HCT116 (cell line): ENCODE measurements around the gene SDK2. TPM values are rescaled to one million over a fixed set of nuclear protein-coding genes. Genes with fewer than 3 reads are reported as not detected.

Experiments
- ATAC-seq: fragments of 200-7000 bp; cut with Tn5 transposase; 2 replicates; pipeline ENCODE4 v1.9.1; 2020; ENCODE audit warnings: mild to moderate bottlenecking, moderate library complexity
- BruUV-seq: library from RNA; stranded (reverse); fragments of 400-500 nt; replicated peaks from 2 replicates; lab custom pipeline; 2021; lab: Mats Ljungman, UMichigan
- CTCF ChIA-PET: fragments of 300-600 bp; sonication (Branson Sonifier 250); formaldehyde crosslinking; loops from one replicate; lab custom pipeline; 2021; ENCODE audit warnings: antibody characterized with exemption; lab: Charles Lee
- POLR2A ChIA-PET: fragments of 300-600, 350-600 bp; sonication (Branson Sonifier 250); formaldehyde crosslinking; loops from one replicate; lab custom pipeline; 2021; ENCODE audit warnings: antibody characterized with exemption; lab: Charles Lee
- RAD21 ChIA-PET, 2 experiments: fragments of 300-600 bp; sonication (Branson Sonifier 250); formaldehyde crosslinking; loops; one replicate each; lab custom pipeline; 2023; ENCODE audit warnings: low total read pairs in 2 of 2; ENCODE audit not compliant: uncharacterized antibody in 2 of 2, unreplicated experiment in 2 of 2, low non-redundant PET in 1 of 2; lab: Charles Lee
- DNase-seq: peaks from one replicate; pipeline ENCODE4 v3.0.0-alpha.2; 2010; ENCODE audit warnings: low read depth, low spot score
- H2AFZ ChIP-seq: fragments of 200-600 bp; shearing (Covaris generic), sonication (generic); 2 replicates; pipeline ENCODE4 v1.6.1; 2017; ENCODE audit warnings: low read depth, mixed run types, mixed read lengths, antibody characterized with exemption, low read length; ENCODE audit not compliant: poor library complexity, severe bottlenecking
- H3K27ac ChIP-seq: 2 replicates; pipeline ENCODE4 v1.5.1; 2012; ENCODE audit warnings: low read depth, low read length
- H3K27me3 ChIP-seq: fragments of 200-600 bp; sonication (generic); 2 replicates; pipeline ENCODE4 v1.6.1; 2016; ENCODE audit warnings: mixed run types, low read length, mixed read lengths; ENCODE audit not compliant: insufficient read depth
- H3K36me3 ChIP-seq, 2 experiments: fragments of 200-500 bp in 1 of 2; fragments of 200-600 bp in 1 of 2; sonication (Bioruptor generic) in 1 of 2; sonication (generic) in 1 of 2; 2 replicates each; pipeline versions ENCODE4 v1.5.1 to v1.6.1; 2014 to 2016; ENCODE audit warnings: low read length in 2 of 2, inconsistent platforms in 1 of 2, mixed read lengths in 1 of 2, mixed run types in 1 of 2; ENCODE audit not compliant: insufficient read depth in 2 of 2, control insufficient read depth in 1 of 2
- H3K4me1 ChIP-seq, 2 experiments: fragments of 200-600 bp in 1 of 2; sonication (generic) in 1 of 2; 2 replicates each; pipeline versions ENCODE4 v1.5.1 to v1.6.1; 2012 to 2017; ENCODE audit warnings: low read length in 2 of 2, inconsistent platforms in 1 of 2, mild to moderate bottlenecking in 1 of 2, mixed read lengths in 1 of 2, mixed run types in 1 of 2, moderate library complexity in 1 of 2; ENCODE audit not compliant: insufficient read depth in 2 of 2, control insufficient read depth in 1 of 2
- H3K4me2 ChIP-seq: fragments of 200-600 bp; sonication (generic); 2 replicates; pipeline ENCODE4 v1.6.1; 2017; ENCODE audit warnings: mixed run types, low read length, mixed read lengths
- H3K4me3 ChIP-seq, 2 experiments: fragments of 200-600 bp in 1 of 2; sonication (generic) in 1 of 2; replicated peaks in 1 of 2; 2 replicates each; pipeline ENCODE4 v1.5.1; 2011 to 2016; ENCODE audit warnings: low read length in 2 of 2, control low read depth in 1 of 2, low read depth in 1 of 2, mild to moderate bottlenecking in 1 of 2, mixed read lengths in 1 of 2, mixed run types in 1 of 2
- H3K79me2 ChIP-seq: fragments of 200-600 bp; sonication (generic); 2 replicates; pipeline ENCODE4 v1.6.1; 2017; ENCODE audit warnings: mild to moderate bottlenecking, mixed run types, low read length, moderate library complexity, mixed read lengths; ENCODE audit not compliant: insufficient read depth
- H3K9ac ChIP-seq: fragments of 200-600 bp; sonication (generic); 2 replicates; pipeline ENCODE4 v1.6.1; 2016; ENCODE audit warnings: low read length, mixed read lengths
- H3K9me2 ChIP-seq: fragments of 200-600 bp; sonication (generic), shearing (Covaris generic); 2 replicates; pipeline ENCODE4 v1.6.1; 2017; ENCODE audit warnings: mixed run types, mild to moderate bottlenecking, moderate library complexity; ENCODE audit not compliant: insufficient read depth
- H3K9me3 ChIP-seq, 2 experiments: fragments of 200-500 bp in 1 of 2; fragments of 200-600 bp in 1 of 2; sonication (Bioruptor generic) in 1 of 2; sonication (generic) in 1 of 2; 2 replicates each; pipeline ENCODE4 v1.6.1; 2014 to 2017; ENCODE audit warnings: low read length in 2 of 2, mixed read lengths in 2 of 2, inconsistent platforms in 1 of 2, low read depth in 1 of 2, mild to moderate bottlenecking in 1 of 2, mixed run types in 1 of 2, moderate library complexity in 1 of 2; ENCODE audit not compliant: control insufficient read depth in 1 of 2, insufficient read depth in 1 of 2
- H4K20me1 ChIP-seq: fragments of 200-600 bp; sonication (generic), shearing (Covaris generic); 2 replicates; pipeline ENCODE4 v1.6.1; 2017; ENCODE audit warnings: mixed run types, mild to moderate bottlenecking, moderate library complexity; ENCODE audit not compliant: insufficient read depth
- ATF3 ChIP-seq: IDR thresholded peaks from 2 replicates; pipeline ENCODE4 v1.6.1; 2012
- CTCF ChIP-seq, 3 experiments: fragments of 200-600 bp in 1 of 3; sonication (generic) in 1 of 3; IDR thresholded peaks in 2 of 3; conservative IDR thresholded peaks in 1 of 3; 2 replicates each; pipeline ENCODE4 v1.5.1; 2012 to 2017; ENCODE audit warnings: low read depth in 2 of 3, low read length in 2 of 3, antibody characterized with exemption in 1 of 3, borderline replicate concordance in 1 of 3, control low read depth in 1 of 3, mild to moderate bottlenecking in 1 of 3, mixed read lengths in 1 of 3, mixed run types in 1 of 3, moderate library complexity in 1 of 3; ENCODE audit not compliant: insufficient read depth in 1 of 3
- EGR1 ChIP-seq: IDR thresholded peaks from 2 replicates; pipeline ENCODE4 v1.6.1; 2012; ENCODE audit warnings: low read depth
- ELF1 ChIP-seq: IDR thresholded peaks from 2 replicates; pipeline ENCODE4 v1.6.1; 2012; ENCODE audit warnings: low read depth, borderline replicate concordance
- EZH2 ChIP-seq: fragments of 200-600 bp; sonication (generic); IDR thresholded peaks from 2 replicates; pipeline ENCODE4 v1.6.1; 2017; ENCODE audit warnings: antibody characterized with exemption, mixed run types
- EZH2phosphoT487 ChIP-seq: fragments of 200-600 bp; IDR thresholded peaks from 2 replicates; pipeline ENCODE4 v1.6.1; 2018; ENCODE audit warnings: antibody characterized with exemption, borderline replicate concordance
- FOSL1 ChIP-seq: IDR thresholded peaks from 2 replicates; pipeline ENCODE4 v1.6.1; 2012; ENCODE audit warnings: low read depth
- REST ChIP-seq: IDR thresholded peaks from 2 replicates; pipeline ENCODE4 v1.6.1; 2012; ENCODE audit warnings: low read depth
- SIN3A ChIP-seq: IDR thresholded peaks from 2 replicates; pipeline ENCODE4 v1.6.1; 2012; ENCODE audit warnings: low read depth
- SP1 ChIP-seq: IDR thresholded peaks from 2 replicates; pipeline ENCODE4 v1.6.1; 2012; ENCODE audit warnings: low read depth
- TCF7L2 ChIP-seq: IDR thresholded peaks from 2 replicates; pipeline ENCODE4 v1.7.0; 2011; ENCODE audit warnings: borderline replicate concordance, inconsistent platforms; ENCODE audit not compliant: insufficient read depth, insufficient read length; ENCODE audit errors: extremely low read depth
- ZBTB33 ChIP-seq: IDR thresholded peaks from 2 replicates; pipeline ENCODE4 v1.6.1; 2011; ENCODE audit warnings: mild to moderate bottlenecking, low read length, moderate library complexity; ENCODE audit not compliant: insufficient replicate concordance; ENCODE audit errors: extremely low read depth
- ZFX ChIP-seq: fragments of 450-650 bp; IDR thresholded peaks from 2 replicates; pipeline ENCODE4 v1.6.1; 2017
- ZNF274 ChIP-seq: fragments of 200-500 bp; sonication (Bioruptor generic); IDR thresholded peaks from 2 replicates; pipeline ENCODE4 v1.6.1; 2014; ENCODE audit warnings: mild to moderate bottlenecking, low read depth, low read length, inconsistent platforms
- intact Hi-C: fragments of 100-400 bp; cut with micrococcal nuclease; formaldehyde crosslinking; loops from 2 replicates; pipeline ENCODE4 v1.10.0; 2022
- total RNA-seq: library from RNA; stranded (reverse); gene quantifications from one replicate; pipeline ENCODE4 v1.2.1, GENCODE V29; 2021; ENCODE audit not compliant: unreplicated experiment
- TF ChIP-seq, protein P1 (sequence below): IDR thresholded peaks from 2 replicates; pipeline ENCODE4 v1.6.1; 2012

Gene SDK2
- total RNA-seq, 1 experiment from 2014 or later, result 0.10 TPM

- no peak for TF ChIP-seq REST
- TF ChIP-seq ZNF274, result no peak
- no peak for TF ChIP-seq FOSL1
- TF ChIP-seq, protein P1, sequence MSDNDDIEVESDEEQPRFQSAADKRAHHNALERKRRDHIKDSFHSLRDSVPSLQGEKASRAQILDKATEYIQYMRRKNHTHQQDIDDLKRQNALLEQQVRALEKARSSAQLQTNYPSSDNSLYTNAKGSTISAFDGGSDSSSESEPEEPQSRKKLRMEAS, result no peak
- TF ChIP-seq EZH2, result no peak
- TF ChIP-seq SP1, result no peak
These were observed 178.4 kb downstream of the SDK2 start (continued) for GRCh38 chr17:73465953-73466230.

- Histone ChIP-seq H3K4me1 (no peaks in the 10 kb centered on the region), H4K20me1 (no peaks in the 10 kb centered on the region), H3K9me2 (no peaks in the 10 kb centered on the region), H3K9ac (no peak overlapping the region), H3K27me3 (no peaks in the 10 kb centered on the region), H3K4me2 (no peak overlapping the region), H3K27ac (no peak overlapping the region), H3K36me3 (no peaks in the 10 kb centered on the region), H2AFZ (no peak overlapping the region), H3K4me3 (no peak overlapping the region), H3K9me3 (no peaks in the 10 kb centered on the region), H3K79me2 (no peaks in the 10 kb centered on the region)
- intact Hi-C loops, result no loop called here
- ChIA-PET RAD21 (no interaction called here), POLR2A (no interaction called here), CTCF (no interaction called here)
- BruUV-seq, result no TSS peak
- ATAC-seq, result no peak
- DNase-seq, result no peak
- TF ChIP-seq TCF7L2 (no peak), EZH2phosphoT487 (no peak), EZH2 (no peak), ZFX (no peak), ATF3 (no peak), CTCF (IDR thresholded peaks at IDR 0.05 in 2 of 3, conservative IDR thresholded peaks at IDR 0.05 in 1 of 3; ENCODE audit: borderline replicate concordance in 1 of 3, insufficient read depth in 1 of 3, low read depth in 2 of 3, low read length in 2 of 3) (no peak), ZBTB33 (no peak), SIN3A (no peak), ELF1 (no peak), EGR1 (no peak)
- TF ChIP-seq, protein P1, result no peak
These were observed 178.9 kb downstream of the SDK2 start for GRCh38 chr17:73465130-73465952.
